Measurements from ENCODE around the gene AKR7A2. TPM values are rescaled to one million over a fixed set of nuclear protein-coding genes. Genes with fewer than 3 reads are reported as not detected.
"Not testable (repeated sequence)": the region's sequence is repeated elsewhere in the genome, so short reads cannot be mapped to it uniquely, and the experiment has no call there.

Gene AKR7A2
- polyA plus RNA-seq, 1 donor: 53.2 TPM

GRCh38 chr1:19257178-19257914 is 54.6 kb downstream of the AKR7A2 start:
- no peak for DNase-seq

- DNase-seq: not testable (repeated sequence)
These were observed 55.6 kb downstream of the AKR7A2 start for GRCh38 chr1:19256301-19256700.

- DNase-seq: no peak
These were observed 56.7 kb downstream of the AKR7A2 start for GRCh38 chr1:19255288-19255687.

GRCh38 chr1:19254416-19254815 is 57.5 kb downstream of the AKR7A2 start:
- no peak for DNase-seq

Other genes with a start within 250 kb of the AKR7A2 start
- 98.1 TPM for gene UBR4, start 101.9 kb downstream of the AKR7A2 start, polyA plus RNA-seq (ENCODE audit: insufficient read length)
- gene EMC1, start 60.6 kb downstream of the AKR7A2 start, polyA plus RNA-seq (ENCODE audit: insufficient read length): 41.5 TPM
- gene MRTO4, start 60.3 kb downstream of the AKR7A2 start, polyA plus RNA-seq (ENCODE audit: insufficient read length): 29.1 TPM
- gene AKR7A3, start 23.4 kb downstream of the AKR7A2 start, polyA plus RNA-seq (ENCODE audit: insufficient read length): 1.6 TPM
- gene SLC66A1, start 182 bp upstream of the AKR7A2 start, polyA plus RNA-seq (ENCODE audit: insufficient read length): 13.1 TPM
- 285 TPM for gene CAPZB, start 173.4 kb upstream of the AKR7A2 start, polyA plus RNA-seq (ENCODE audit: insufficient read length)

Data from hindlimb muscle (tissue), 1 donor.